Activated T-helper 1 cell treated with anti-CD3 and anti-CD28 coated beads, Interleukin-2, amount 50 U/mL, for 16 hours (primary cell): Measurements from ENCODE around the gene TPSG1.

ENCODE experiments used
- DNase-seq, 2 donors: peaks; one replicate each; pipeline ENCODE4 v3.0.0-alpha.2; 2020; ENCODE audit warnings: low read depth in 1 of 2, low spot score in 1 of 2

TPSG1 gene

GRCh38 chr16:1181404-1182315 is 43.4 kb downstream of the TPSG1 start:
- DNase-seq = no peak

- DNase-seq = no peak
Measured at GRCh38 chr16:1180549-1181403, 44.3 kb downstream of the TPSG1 start.

GRCh38 chr16:1178295-1178910 is 46.7 kb downstream of the TPSG1 start:
- DNase-seq = no peak

- DNase-seq = no peak
Measured at GRCh38 chr16:1177750-1178149, 47.3 kb downstream of the TPSG1 start.

- no peak for DNase-seq
Measured at GRCh38 chr16:1177053-1177452, 48.0 kb downstream of the TPSG1 start.

DNA sequence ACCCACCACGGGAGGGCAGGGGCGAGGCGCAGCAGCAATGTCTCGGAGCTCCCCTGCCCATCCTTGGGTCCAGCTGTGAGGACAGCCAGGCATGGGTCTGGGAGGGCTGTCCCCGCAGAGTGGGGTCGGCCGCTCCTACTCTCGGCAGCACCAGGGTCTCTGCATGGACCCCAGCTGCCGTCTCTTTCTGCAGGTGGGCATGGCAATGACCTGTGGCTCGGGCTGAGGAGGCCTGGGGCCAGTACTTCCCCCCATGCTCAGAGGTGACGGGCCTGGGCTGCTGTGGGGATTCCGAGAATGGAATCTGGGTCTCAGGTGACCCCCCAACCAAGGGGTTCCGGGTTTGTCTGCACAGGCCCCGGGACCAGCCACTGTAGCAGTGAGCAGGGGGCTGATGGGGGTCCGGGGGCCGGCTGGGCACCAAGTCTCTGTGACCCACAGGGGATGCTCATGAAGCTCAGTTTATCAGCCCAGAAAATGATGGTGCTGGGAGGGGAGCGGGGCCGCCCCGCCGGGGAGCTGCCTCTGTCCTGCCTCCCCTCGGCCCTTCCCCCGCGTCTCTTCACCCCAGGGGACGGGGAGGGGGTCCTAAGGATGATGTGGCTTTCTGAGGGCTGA is 48.7 kb downstream of the TPSG1 start:
- DNase-seq = no peak

DNA sequence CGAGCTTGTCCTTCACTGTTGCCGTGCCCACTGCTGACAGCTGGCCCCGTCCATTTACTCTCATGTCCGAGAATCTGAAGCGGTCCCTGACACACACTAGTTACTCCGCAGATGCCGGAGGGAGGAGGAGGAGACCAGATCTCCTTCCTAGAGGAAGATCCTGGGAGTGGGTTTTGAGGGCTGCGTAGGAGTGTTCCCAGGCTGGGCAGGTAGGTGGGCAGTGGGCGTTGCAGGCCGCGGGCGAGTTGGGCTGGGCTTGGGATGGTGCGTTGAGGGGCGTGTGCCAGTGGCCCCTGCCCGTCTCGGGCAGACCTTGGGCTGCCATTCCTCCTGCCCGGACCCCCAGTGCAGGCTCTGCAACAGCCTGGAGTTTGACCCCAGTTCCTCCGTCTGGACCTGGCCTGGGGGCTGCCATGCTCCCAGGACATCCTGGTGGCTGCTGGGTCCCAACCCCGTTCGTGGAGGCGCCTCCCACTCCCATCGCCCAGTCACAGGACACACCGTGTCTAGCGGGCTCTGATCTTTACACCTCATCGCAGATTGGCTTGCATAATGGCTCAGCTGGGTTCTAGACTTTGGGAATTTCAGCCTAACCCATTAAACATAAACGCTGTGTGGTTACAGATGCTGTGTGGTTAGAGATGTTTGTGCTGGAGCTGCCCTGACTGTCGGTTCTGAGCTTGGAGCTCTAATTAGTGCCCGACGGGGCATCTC is 49.3 kb downstream of the TPSG1 start:
- DNase-seq = no peak

DNA sequence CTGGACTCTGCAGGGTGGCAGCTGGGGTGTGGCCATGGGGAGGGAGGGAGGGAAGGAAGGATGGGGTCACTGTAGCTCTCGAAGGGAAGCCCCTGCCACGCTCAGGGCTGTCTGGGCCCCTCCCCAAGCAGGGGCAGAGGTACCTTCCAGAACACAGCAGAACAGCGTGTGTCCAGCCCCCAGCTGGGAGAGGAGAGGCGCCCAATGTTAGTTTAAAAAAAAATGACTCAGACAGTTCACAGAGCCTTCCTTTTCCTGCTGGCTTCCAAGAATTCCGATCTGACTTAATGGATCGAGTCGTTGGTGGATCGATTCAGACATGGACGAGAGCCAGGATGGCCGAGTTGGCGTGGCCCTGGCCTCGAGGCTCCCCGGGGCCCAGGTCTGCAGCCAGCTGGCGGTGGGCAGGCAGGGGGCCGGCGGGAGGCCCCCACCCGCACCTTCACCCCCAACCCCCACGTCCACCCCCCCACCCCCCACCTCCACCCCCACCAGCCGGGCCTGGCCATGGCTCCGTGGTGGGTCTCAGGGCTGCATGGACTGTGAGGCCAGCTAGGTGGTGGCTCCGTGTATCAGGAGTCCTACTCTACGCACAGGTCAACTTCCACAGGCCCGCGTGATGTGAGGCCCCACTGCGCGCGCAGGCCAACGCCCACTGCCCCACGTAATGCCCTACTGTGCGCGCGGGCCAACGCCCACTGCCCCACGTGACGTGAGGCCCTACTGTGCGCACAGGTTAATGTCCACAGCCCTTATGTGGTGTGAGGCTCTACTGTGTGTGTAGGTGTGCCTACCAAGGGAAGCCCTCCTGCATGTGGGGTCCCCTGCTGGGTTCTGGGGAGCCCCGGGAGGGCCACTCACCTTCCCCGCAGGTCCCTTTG is 50.4 kb downstream of the TPSG1 start:
- no peak for DNase-seq

DNA sequence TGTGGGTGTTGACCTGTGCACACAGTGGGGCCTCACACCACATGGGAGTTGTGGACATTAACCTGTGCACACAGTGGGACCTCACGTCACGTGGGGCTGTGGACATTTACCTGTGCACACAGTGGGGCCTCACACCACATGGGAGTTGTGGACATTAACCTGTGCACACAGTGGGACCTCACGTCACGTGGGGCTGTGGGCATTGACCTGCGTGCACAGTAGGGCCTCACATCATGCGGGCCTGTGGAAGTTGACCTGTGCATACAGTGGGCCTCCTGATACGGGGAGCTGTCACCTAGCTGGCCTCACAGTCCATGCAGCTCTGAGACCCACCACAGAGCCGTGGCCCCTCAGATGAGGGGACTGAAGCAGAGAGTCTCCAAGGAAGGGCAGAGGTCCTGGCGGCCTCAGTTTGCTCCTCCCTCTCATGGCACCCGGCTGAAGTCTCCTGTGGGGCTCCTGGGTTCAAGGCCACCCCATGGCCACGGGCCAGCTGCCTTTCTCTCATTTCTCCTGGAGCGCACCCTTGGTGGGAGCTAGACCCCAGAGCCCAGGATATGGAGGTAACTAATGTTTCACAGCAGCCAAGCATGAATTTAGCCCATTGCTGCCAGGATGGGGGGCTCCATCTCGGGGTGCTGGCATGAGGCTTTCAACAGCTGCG is 51.1 kb downstream of the TPSG1 start:
- no peak for DNase-seq

GRCh38 chr16:1172651-1173050 is 52.4 kb downstream of the TPSG1 start:
- no peak for DNase-seq

GRCh38 chr16:1171854-1172428 is 53.1 kb downstream of the TPSG1 start:
- no peak for DNase-seq
